DOHH2 (cell line): ENCODE results near the gene ZFHX3.

Experiments
- H3F3A ChIP-seq: fragments of 200-600 bp; sonication (generic), shearing (Covaris generic); 2 replicates; pipeline ENCODE4 v1.6.0; 2016; ENCODE audit warnings: antibody characterized with exemption, mild to moderate bottlenecking; ENCODE audit not compliant: control insufficient read depth, insufficient read depth
- H3K27ac ChIP-seq: fragments of 200-600 bp; sonication (generic); 2 replicates; pipeline ENCODE4 v1.5.1; 2014; ENCODE audit warnings: low read depth, mild to moderate bottlenecking, low read length, moderate library complexity
- H3K27me3 ChIP-seq: fragments of 200-600 bp; sonication (generic); 2 replicates; pipeline ENCODE4 v1.6.1; 2014; ENCODE audit warnings: mild to moderate bottlenecking, low read length, mixed read lengths; ENCODE audit not compliant: control insufficient read depth
- H3K36me3 ChIP-seq: fragments of 200-600 bp; sonication (generic); 2 replicates; pipeline ENCODE4 v1.6.1; 2014; ENCODE audit warnings: mild to moderate bottlenecking, low read length, moderate library complexity, mixed read lengths; ENCODE audit not compliant: control insufficient read depth
- H3K4me1 ChIP-seq: fragments of 200-600 bp; sonication (generic); 2 replicates; pipeline ENCODE4 v1.6.1; 2014; ENCODE audit warnings: mild to moderate bottlenecking, low read length, mixed read lengths; ENCODE audit not compliant: control insufficient read depth
- H3K4me2 ChIP-seq: fragments of 200-600 bp; sonication (generic); 2 replicates; pipeline ENCODE4 v1.6.0; 2014; ENCODE audit warnings: mild to moderate bottlenecking, low read length, moderate library complexity
- H3K4me3 ChIP-seq: fragments of 200-600 bp; sonication (generic); 2 replicates; pipeline ENCODE4 v1.5.1; 2014; ENCODE audit warnings: mild to moderate bottlenecking, low read length, mixed read lengths
- H3K79me2 ChIP-seq: fragments of 200-600 bp; sonication (generic); 2 replicates; pipeline ENCODE4 v1.6.1; 2014; ENCODE audit warnings: mild to moderate bottlenecking, low read length, mixed read lengths; ENCODE audit not compliant: control insufficient read depth
- H3K9me2 ChIP-seq: fragments of 200-600 bp; sonication (generic); replicated peaks from 2 replicates; pipeline ENCODE4 v1.6.1; 2014; ENCODE audit warnings: mild to moderate bottlenecking, low read length, mixed read lengths; ENCODE audit not compliant: control insufficient read depth
- H3K9me3 ChIP-seq: fragments of 200-600 bp; sonication (generic); 2 replicates; pipeline ENCODE4 v1.6.1; 2014; ENCODE audit warnings: antibody characterized with exemption, low read length, mixed read lengths; ENCODE audit not compliant: control insufficient read depth, insufficient read depth
- H4K20me1 ChIP-seq: fragments of 200-600 bp; sonication (generic); 2 replicates; pipeline ENCODE4 v1.6.0; 2014; ENCODE audit warnings: low read depth, mild to moderate bottlenecking, antibody characterized with exemption, low read length, moderate library complexity; ENCODE audit not compliant: control insufficient read depth, insufficient read depth
- EZH2phosphoT487 ChIP-seq: fragments of 200-600 bp; sonication (generic); IDR thresholded peaks from 2 replicates; pipeline ENCODE4 v1.6.1; 2017; ENCODE audit warnings: borderline replicate concordance, mild to moderate bottlenecking, antibody characterized with exemption, low read length, moderate library complexity, mixed read lengths
- TF ChIP-seq, protein P1 (sequence below): fragments of 200-600 bp; sonication (generic); IDR thresholded peaks from one replicate; pipeline ENCODE4 v1.5.1; 2014; ENCODE audit warnings: antibody characterized with exemption, mild to moderate bottlenecking, low read depth, low read length; ENCODE audit not compliant: poor library complexity, severe bottlenecking

The ZFHX3 gene

DNA sequence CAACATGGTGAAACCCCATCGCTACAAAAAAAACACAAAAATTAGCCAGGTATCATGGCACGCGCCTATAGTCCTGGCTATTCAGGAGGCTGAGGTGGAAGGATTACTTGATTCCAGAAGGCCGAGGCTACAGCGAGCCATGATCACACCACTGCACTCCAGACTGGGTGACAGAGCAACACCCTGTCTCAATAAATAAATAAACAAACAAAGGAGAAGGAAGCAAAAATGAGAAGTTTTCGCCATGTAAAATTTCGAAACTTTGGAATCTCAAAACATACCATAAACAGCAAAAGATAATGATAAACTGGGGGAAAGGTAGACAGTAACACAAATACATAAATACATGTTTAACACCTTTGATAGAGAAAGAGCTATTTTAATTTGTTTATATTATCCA lies 130.9 kb downstream of the ZFHX3 start:
- Histone ChIP-seq H3K4me3 (no peak overlapping the region), H3K27ac (no peak overlapping the region), H4K20me1 (no peaks in the 10 kb centered on the region), H3K36me3 (no peaks in the 10 kb centered on the region), H3K9me2 (no peaks in the 10 kb centered on the region), H3K9me3 (no peaks in the 10 kb centered on the region), H3F3A (no peaks in the 10 kb centered on the region), H3K79me2 (no peaks in the 10 kb centered on the region), H3K4me1 (no peaks in the 10 kb centered on the region), H3K4me2 (no peak overlapping the region), H3K27me3 (no peaks in the 10 kb centered on the region)
- no peak for TF ChIP-seq EZH2phosphoT487
- TF ChIP-seq, protein P1, sequence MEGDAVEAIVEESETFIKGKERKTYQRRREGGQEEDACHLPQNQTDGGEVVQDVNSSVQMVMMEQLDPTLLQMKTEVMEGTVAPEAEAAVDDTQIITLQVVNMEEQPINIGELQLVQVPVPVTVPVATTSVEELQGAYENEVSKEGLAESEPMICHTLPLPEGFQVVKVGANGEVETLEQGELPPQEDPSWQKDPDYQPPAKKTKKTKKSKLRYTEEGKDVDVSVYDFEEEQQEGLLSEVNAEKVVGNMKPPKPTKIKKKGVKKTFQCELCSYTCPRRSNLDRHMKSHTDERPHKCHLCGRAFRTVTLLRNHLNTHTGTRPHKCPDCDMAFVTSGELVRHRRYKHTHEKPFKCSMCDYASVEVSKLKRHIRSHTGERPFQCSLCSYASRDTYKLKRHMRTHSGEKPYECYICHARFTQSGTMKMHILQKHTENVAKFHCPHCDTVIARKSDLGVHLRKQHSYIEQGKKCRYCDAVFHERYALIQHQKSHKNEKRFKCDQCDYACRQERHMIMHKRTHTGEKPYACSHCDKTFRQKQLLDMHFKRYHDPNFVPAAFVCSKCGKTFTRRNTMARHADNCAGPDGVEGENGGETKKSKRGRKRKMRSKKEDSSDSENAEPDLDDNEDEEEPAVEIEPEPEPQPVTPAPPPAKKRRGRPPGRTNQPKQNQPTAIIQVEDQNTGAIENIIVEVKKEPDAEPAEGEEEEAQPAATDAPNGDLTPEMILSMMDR, result no peak

DNA sequence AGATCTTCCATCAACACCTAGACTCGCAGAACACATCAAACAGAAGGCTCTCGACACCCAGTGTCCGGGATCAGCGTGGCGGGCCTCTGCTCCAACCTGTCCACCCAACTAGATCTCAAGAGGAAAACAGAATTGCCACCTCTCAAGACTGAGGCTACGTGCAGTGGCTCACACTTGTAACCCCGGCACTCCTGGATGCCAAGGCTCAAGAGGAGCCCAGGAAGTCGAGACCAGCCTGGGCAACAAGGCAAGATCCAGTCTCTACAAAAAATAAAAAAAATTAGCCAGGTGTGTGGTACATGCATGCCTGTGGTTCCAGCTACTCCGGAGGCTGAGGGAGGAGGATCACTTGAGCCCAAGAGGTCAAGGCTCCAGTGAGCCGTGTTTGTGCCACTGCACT lies 132.6 kb downstream of the ZFHX3 start:
- Histone ChIP-seq H3K36me3 (no peaks in the 10 kb centered on the region), H3K79me2 (no peaks in the 10 kb centered on the region), H3K27me3 (no peaks in the 10 kb centered on the region), H3K9me3 (no peaks in the 10 kb centered on the region), H3F3A (no peaks in the 10 kb centered on the region), H3K4me2 (no peak overlapping the region), H3K4me3 (no peak overlapping the region), H3K4me1 (no peaks in the 10 kb centered on the region), H3K9me2 (no peaks in the 10 kb centered on the region), H3K27ac (no peak overlapping the region), H4K20me1 (no peaks in the 10 kb centered on the region)
- TF ChIP-seq, protein P1, result no peak
- TF ChIP-seq EZH2phosphoT487, result no peak

DNA sequence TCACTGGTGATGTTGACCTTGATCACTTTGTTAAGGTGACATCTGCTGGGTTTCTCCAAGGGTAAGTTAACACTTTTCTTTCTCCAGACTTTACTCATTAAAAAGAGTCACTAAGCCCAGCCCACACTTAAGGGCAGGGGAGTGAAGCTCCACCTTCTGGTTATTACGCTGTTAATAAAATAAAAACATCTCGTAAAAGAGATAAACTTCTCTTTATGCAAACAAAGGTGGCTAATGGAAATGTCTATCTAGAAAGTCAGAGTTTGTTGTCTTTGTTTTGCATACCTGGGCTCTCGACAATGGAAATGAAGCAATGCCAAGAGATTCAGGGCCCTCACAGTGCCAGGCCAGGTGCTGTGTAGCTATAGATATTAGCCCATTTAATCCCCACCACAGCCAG lies 134.4 kb downstream of the ZFHX3 start:
- Histone ChIP-seq H3K27ac (no peak overlapping the region), H3F3A (no peaks in the 10 kb centered on the region), H3K4me3 (no peak overlapping the region), H3K79me2 (no peaks in the 10 kb centered on the region), H3K9me2 (no peaks in the 10 kb centered on the region), H3K9me3 (no peaks in the 10 kb centered on the region), H3K27me3 (no peaks in the 10 kb centered on the region), H3K36me3 (no peaks in the 10 kb centered on the region), H3K4me2 (no peak overlapping the region), H3K4me1 (no peaks in the 10 kb centered on the region), H4K20me1 (no peaks in the 10 kb centered on the region)
- TF ChIP-seq, protein P1, result no peak
- no peak for TF ChIP-seq EZH2phosphoT487

DNA sequence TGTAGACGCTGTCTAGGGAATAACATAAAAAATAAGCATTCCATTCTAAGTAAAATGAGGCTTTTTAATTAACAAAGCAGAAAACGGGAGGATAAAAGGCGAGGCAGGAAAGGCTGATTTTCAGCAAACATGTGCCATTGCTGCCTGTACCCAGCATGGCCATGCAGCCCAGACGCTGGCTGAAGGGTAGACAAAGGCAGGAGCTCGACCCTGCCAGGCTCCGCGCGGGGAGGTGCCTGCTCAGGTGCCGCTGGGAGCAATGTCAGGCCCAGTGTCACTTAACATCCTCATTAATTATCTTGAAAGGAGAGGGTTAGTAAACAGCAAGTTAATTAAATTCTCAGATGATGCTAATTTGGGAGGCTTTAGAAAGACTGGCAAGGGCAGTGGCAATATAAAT lies 136.0 kb downstream of the ZFHX3 start:
- H3K27ac ChIP-seq, result no peak overlapping the region
- no peak for TF ChIP-seq EZH2phosphoT487
- TF ChIP-seq, protein P1, result no peak
- no peaks in the 10 kb centered on the region for H4K20me1 ChIP-seq

More for the DNA sequence above, 136.0 kb downstream of the ZFHX3 start:
- Histone ChIP-seq H3K36me3 (no peaks in the 10 kb centered on the region), H3K27me3 (no peaks in the 10 kb centered on the region), H3F3A (no peaks in the 10 kb centered on the region), H3K9me3 (no peaks in the 10 kb centered on the region), H3K79me2 (no peaks in the 10 kb centered on the region), H3K9me2 (no peaks in the 10 kb centered on the region), H3K4me1 (no peaks in the 10 kb centered on the region), H3K4me2 (no peak overlapping the region), H3K4me3 (no peak overlapping the region)
